ENCODE data around the gene BCAS4. TPM values are rescaled to one million over a fixed set of nuclear protein-coding genes. Genes with fewer than 3 reads are reported as not detected.

The BCAS4 gene
- total RNA-seq, 2 experiments from 2014 or later: 19.0 to 20.9 TPM

- H3K36me3 Mint-ChIP-seq (ENCODE audit: low read depth): peaks cover 34% of the 10 kb centered on the region
- H3K4me3 Mint-ChIP-seq: no peak overlapping the region
- no peaks in the 10 kb centered on the region for H3K9me3 ChIP-seq (ENCODE audit: control insufficient read depth in 1 of 2, insufficient read depth in 1 of 2, low read length in 2 of 2)
- H3K27ac ChIP-seq (ENCODE audit: low read depth in 1 of 2, low read length in 2 of 2): no peak overlapping the region
- no peaks in the 10 kb centered on the region for H3K27me3 ChIP-seq (ENCODE audit: control insufficient read depth in 1 of 2, insufficient read depth in 2 of 2, low read length in 2 of 2)
- intact Hi-C loops (cut with DNase I, micrococcal nuclease): no loop called here
- H3K27me3 Mint-ChIP-seq: no peaks in the 10 kb centered on the region
- peaks cover 11% of the 10 kb centered on the region for H3K36me3 ChIP-seq (ENCODE audit: insufficient read depth, low read length)
- ChIA-PET CTCF (interaction anchor here (1.2 kb wide), 1 partner anchor 11 kb away, joined by 3 read pairs; no protein-coding TSS in a partner anchor), POLR2A (interaction anchor here (2.2 kb wide), 1 partner anchor 90 kb away, joined by 9 read pairs; the partner anchor contains the start of gene BCAS4)
- no peaks in the 10 kb centered on the region for H3K9me3 Mint-ChIP-seq
- DNase-seq: no peak
- H3K27ac Mint-ChIP-seq: no peak overlapping the region
- no peak overlapping the region for H3K4me3 ChIP-seq (ENCODE audit: low read length)
- peaks cover 3% of the 10 kb centered on the region for H3K4me1 Mint-ChIP-seq (ENCODE audit: low read depth)
- H3K4me1 ChIP-seq (ENCODE audit: insufficient read depth, low read length): no peaks in the 10 kb centered on the region
- no peak for ATAC-seq (ENCODE audit: poor library complexity)
- TF ChIP-seq CTCF (IDR thresholded peaks at IDR 0.05): no peak
Measured at GRCh38 chr20:50885068-50885467, 90.2 kb downstream of the BCAS4 start.

GRCh38 chr20:50885781-50886180 lies 90.9 kb downstream of the BCAS4 start:
- H3K27ac Mint-ChIP-seq: no peak overlapping the region
- ChIA-PET CTCF (interaction anchor here (1.2 kb wide), 1 partner anchor 11 kb away, joined by 3 read pairs; no protein-coding TSS in a partner anchor), POLR2A (no interaction called here)
- no peak overlapping the region for H3K4me3 Mint-ChIP-seq
- DNase-seq: no peak
- Histone ChIP-seq H3K27ac (ENCODE audit: low read depth in 1 of 2, low read length in 2 of 2) (no peak overlapping the region), H3K9me3 (ENCODE audit: control insufficient read depth in 1 of 2, insufficient read depth in 1 of 2, low read length in 2 of 2) (no peaks in the 10 kb centered on the region), H3K4me3 (ENCODE audit: low read length) (no peak overlapping the region), H3K36me3 (ENCODE audit: insufficient read depth, low read length) (peaks cover 11% of the 10 kb centered on the region), H3K4me1 (ENCODE audit: insufficient read depth, low read length) (no peaks in the 10 kb centered on the region), H3K27me3 (ENCODE audit: control insufficient read depth in 1 of 2, insufficient read depth in 2 of 2, low read length in 2 of 2) (no peaks in the 10 kb centered on the region)
- peaks cover 3% of the 10 kb centered on the region for H3K4me1 Mint-ChIP-seq (ENCODE audit: low read depth)
- ATAC-seq (ENCODE audit: poor library complexity): no peak
- no peak for TF ChIP-seq CTCF (IDR thresholded peaks at IDR 0.05)
- intact Hi-C loops (cut with DNase I, micrococcal nuclease): no loop called here
- H3K9me3 Mint-ChIP-seq: no peaks in the 10 kb centered on the region
- H3K27me3 Mint-ChIP-seq: no peaks in the 10 kb centered on the region
- peaks cover 40% of the 10 kb centered on the region for H3K36me3 Mint-ChIP-seq (ENCODE audit: low read depth)

GRCh38 chr20:50886184-50886790 lies 91.4 kb downstream of the BCAS4 start:
- peak overlapping the region; percentile 33 for H3K27ac Mint-ChIP-seq
- CTCF ChIA-PET: interaction anchor here (1.2 kb wide), 1 partner anchor 10 kb away, joined by 3 read pairs; no protein-coding TSS in a partner anchor

More at GRCh38 chr20:50886184-50886790, 91.4 kb downstream of the BCAS4 start:
- H3K36me3 Mint-ChIP-seq (ENCODE audit: low read depth): peaks cover 43% of the 10 kb centered on the region
- no peak for ATAC-seq (ENCODE audit: poor library complexity)
- intact Hi-C loops (cut with DNase I, micrococcal nuclease): no loop called here
- Histone ChIP-seq H3K27me3 (ENCODE audit: control insufficient read depth in 1 of 2, insufficient read depth in 2 of 2, low read length in 2 of 2) (no peaks in the 10 kb centered on the region), H3K27ac (ENCODE audit: low read depth in 1 of 2, low read length in 2 of 2) (no peak overlapping the region), H3K4me1 (ENCODE audit: insufficient read depth, low read length) (no peaks in the 10 kb centered on the region), H3K36me3 (ENCODE audit: insufficient read depth, low read length) (peaks cover 16% of the 10 kb centered on the region), H3K4me3 (ENCODE audit: low read length) (no peak overlapping the region), H3K9me3 (ENCODE audit: control insufficient read depth in 1 of 2, insufficient read depth in 1 of 2, low read length in 2 of 2) (no peaks in the 10 kb centered on the region)
- H3K4me1 Mint-ChIP-seq (ENCODE audit: low read depth): peaks cover 3% of the 10 kb centered on the region
- POLR2A ChIA-PET: no interaction called here
- no peaks in the 10 kb centered on the region for H3K9me3 Mint-ChIP-seq
- no peak for DNase-seq
- no peak for TF ChIP-seq CTCF (IDR thresholded peaks at IDR 0.05)
- no peak overlapping the region for H3K4me3 Mint-ChIP-seq
- no peaks in the 10 kb centered on the region for H3K27me3 Mint-ChIP-seq

Measured in CD4-positive, alpha-beta T cell (primary cell).